SJSA1 (cell line): Measurements from ENCODE around the gene EMC6. TPM values are rescaled to one million over a fixed set of nuclear protein-coding genes. Genes with fewer than 3 reads are reported as not detected.

Experiments used
- DNase-seq, 2 experiments: peaks; one replicate each; pipeline ENCODE4 v3.0.0-alpha.2; 2015 to 2020; ENCODE audit warnings: low spot score in 2 of 2, low read depth in 1 of 2
- H3K27ac ChIP-seq: fragments of 250-450 bp; sonication (Bioruptor Pico); 2 replicates; pipeline ENCODE4 v1.5.1; 2020; ENCODE audit warnings: mild to moderate bottlenecking, moderate library complexity
- H3K27me3 ChIP-seq: fragments of 250-450 bp; sonication (Bioruptor Pico); replicated peaks from 2 replicates; pipeline ENCODE4 v1.5.1; 2020; ENCODE audit warnings: mild to moderate bottlenecking, moderate library complexity
- H3K36me3 ChIP-seq: fragments of 250-450 bp; sonication (Bioruptor Pico); 2 replicates; pipeline ENCODE4 v1.5.1; 2020; ENCODE audit warnings: mild to moderate bottlenecking
- H3K4me1 ChIP-seq: fragments of 250-450 bp; sonication (Bioruptor Pico); replicated peaks from 2 replicates; pipeline ENCODE4 v1.6.1; 2021; ENCODE audit warnings: mild to moderate bottlenecking
- H3K4me3 ChIP-seq: fragments of 250-450 bp; sonication (Bioruptor Pico); 2 replicates; pipeline ENCODE4 v1.5.1; 2020; ENCODE audit warnings: mild to moderate bottlenecking
- H3K9me3 ChIP-seq: fragments of 250-450 bp; sonication (Bioruptor Pico); replicated peaks from 2 replicates; pipeline ENCODE4 v1.5.1; 2020; ENCODE audit warnings: mild to moderate bottlenecking
- total RNA-seq: library from RNA; depleted of rRNA; stranded (reverse); fragments of >200 nt; shearing (Covaris generic); gene quantifications from 2 replicates; pipeline ENCODE4 v1.2.3, GENCODE V29; 2014; rRNA removed

EMC6 gene
- 21.5 and 34.3 TPM in 2 replicates for total RNA-seq

DNA sequence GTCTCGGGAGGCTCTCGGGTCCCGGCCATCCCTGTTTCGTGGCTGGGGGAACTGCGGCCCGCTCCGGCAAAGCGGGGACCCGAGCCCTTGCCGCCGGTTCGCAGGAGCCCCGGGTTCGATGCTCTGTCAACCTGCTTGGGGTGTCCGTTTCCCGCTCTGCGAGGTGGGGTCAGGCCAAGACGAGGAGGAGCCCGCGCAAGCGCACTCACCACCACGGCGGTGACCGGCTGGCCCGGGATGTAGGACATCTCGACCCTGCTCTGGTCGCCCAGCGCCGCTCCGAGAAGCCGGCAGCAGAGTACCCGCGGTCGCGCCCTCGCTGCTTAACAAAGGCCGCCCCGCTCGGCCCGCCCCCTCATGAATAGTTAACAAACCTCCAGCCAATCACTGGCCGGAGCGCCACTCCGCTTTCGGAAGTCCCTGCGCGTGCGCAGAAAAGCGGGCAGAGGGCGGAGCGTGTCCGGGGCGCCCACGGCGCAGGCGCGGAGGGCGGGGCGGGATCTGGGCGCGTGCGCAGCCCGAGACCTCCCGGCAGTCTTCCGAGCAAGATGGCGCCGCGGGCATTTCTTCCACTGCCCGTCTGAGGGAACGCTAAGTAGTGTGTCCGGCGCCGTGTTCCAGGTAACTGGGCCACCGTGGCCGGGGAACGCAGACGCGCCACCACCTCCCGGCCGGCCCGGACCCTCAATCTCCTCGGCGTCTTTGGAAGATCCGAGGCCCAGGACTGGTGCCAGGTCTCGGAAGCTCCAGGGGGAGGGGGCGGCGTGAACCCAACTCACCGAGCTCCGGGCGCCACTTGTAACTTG is at the start of gene EMC6, which contains the start of gene TAX1BP3:
TSS of gene EMC6 (plus strand) at position 534 of the 806 bp plus-strand sequence. CDS start 335 bp downstream, outside the sequence.
TSS of gene TAX1BP3 (minus strand) at position 300 of the 806 bp plus-strand sequence. CDS start at position 248, 52 bp downstream.
- H3K9me3 ChIP-seq: no peaks in the 10 kb centered on the region
- no peaks in the 10 kb centered on the region for H3K27me3 ChIP-seq
- DNase-seq: peak; percentile 98
- H3K36me3 ChIP-seq: peaks cover 65% of the 10 kb centered on the region
- H3K27ac ChIP-seq: peak within 1 kb of the TSS; percentile 95
- H3K4me3 ChIP-seq: peak within 1 kb of the TSS; percentile 90
- H3K4me1 ChIP-seq: peaks cover 17% of the 10 kb centered on the region

DNA sequence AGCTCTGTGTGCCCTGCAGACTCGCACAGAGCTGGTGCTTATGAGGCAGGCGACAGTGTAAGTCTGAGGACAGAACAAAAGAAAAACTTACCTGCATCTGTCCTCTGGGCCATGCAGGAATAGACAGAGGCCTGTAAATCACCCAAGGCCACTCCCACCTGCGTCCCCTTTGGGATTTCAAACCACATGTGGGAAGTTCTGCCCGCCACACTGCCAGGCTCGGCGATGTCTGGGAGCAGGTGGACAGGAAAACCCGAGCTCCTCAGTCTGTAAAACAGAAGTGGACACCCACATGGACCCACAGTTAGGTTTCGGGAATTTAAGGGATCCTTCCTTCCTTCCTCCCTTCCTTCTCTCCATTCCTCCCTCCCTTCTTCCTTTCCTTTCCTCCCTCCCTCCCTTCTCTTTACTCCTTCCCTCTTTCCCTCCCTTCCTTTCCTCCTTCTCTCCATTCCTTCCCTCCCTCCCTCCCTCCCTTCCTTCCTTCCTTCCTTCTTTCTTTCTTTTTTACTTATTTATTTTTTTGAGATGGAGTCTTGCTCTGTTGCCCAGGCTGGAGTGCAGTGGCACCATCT is 47.4 kb upstream of the EMC6 start:
- peaks cover 46% of the 10 kb centered on the region for H3K36me3 ChIP-seq
- no peak for DNase-seq
- H3K27me3 ChIP-seq: no peaks in the 10 kb centered on the region
- H3K4me3 ChIP-seq: no peak overlapping the region
- H3K27ac ChIP-seq: no peak overlapping the region
- H3K4me1 ChIP-seq: no peaks in the 10 kb centered on the region
- no peaks in the 10 kb centered on the region for H3K9me3 ChIP-seq

DNA sequence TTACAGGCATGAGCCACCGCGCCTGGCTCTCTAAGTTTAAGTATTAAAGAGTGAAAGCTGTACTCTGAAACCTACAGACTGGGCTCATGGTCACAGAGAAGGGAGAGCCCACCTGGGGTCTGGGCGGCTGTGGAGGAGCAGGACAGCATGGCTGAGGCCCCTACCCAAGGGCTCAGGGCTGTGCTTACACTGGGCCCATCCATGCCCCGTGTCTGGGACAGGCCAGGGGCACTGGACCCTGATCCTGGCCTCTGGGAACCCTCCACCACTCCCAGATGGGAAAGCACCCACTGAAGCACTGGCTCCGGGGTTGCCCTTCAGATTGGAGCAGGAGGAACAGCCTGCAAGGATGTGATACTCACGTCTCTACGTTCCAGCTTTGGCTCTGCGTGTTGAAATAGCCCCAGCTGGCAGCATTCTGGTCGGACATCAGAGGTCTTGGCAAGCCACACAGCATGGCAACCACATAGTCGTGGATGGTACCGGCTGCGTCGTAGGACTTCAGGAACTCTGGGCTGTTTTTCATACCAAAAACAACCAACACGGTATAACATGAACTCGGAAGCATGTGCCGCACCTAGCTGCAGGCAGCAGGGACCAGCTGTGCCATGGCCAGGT is 45.5 kb upstream of the EMC6 start:
- Histone ChIP-seq H3K27ac (no peak overlapping the region), H3K9me3 (no peaks in the 10 kb centered on the region)
- no peak for DNase-seq

DNA sequence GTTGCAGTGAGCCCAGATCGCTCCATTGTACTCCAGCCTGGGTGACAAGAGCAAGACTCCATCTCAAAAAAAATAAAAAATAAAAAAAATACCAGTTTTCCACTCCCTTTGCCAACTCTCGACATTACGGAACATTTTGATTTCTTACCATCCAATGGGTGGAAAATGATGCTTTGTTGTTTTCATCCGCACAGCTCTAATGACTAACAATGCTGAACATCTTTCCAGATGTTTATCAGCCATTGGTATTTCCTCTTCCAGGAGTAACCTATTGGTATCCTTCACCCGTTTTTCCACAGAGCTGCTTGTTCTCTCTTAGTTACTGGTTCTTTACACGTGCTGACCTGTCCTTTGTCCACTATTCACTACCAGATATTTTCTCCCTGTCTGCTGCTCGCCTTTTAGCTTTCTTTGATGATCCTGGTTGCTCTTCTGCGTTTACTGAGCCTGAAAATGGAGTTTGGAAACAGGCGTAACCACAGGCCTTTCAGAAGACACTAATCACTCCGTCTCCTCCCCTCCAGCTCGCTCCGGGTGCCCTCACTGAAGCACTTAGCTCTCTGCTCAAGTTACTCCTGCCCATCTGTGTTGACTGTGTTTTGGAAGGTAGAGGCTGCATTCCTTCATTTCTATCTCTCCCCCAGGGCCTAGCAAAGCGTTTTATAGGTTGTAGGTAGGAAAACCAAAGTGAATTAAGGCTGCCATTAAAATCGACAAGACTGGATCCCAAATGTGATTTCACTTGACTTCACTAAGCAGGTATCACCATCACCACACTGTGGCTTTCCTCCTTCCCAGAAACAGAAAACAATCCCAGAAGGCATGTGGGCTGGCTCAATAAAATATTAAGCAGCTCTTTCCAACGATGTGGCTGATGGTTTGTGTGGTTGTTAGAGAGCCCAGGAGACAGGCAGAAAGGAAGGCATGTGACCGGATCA is 41.5 kb upstream of the EMC6 start:
- no peak overlapping the region for H3K27ac ChIP-seq
- H3K36me3 ChIP-seq: peaks cover 39% of the 10 kb centered on the region
- H3K4me1 ChIP-seq: no peaks in the 10 kb centered on the region
- H3K27me3 ChIP-seq: no peaks in the 10 kb centered on the region
- no peak overlapping the region for H3K4me3 ChIP-seq
- DNase-seq: no peak
- no peaks in the 10 kb centered on the region for H3K9me3 ChIP-seq

More for the DNA sequence above, 45.5 kb upstream of the EMC6 start:
- H3K27me3 ChIP-seq: no peaks in the 10 kb centered on the region
- H3K4me3 ChIP-seq: no peak overlapping the region
- peaks cover 40% of the 10 kb centered on the region for H3K36me3 ChIP-seq
- H3K4me1 ChIP-seq: no peaks in the 10 kb centered on the region

DNA sequence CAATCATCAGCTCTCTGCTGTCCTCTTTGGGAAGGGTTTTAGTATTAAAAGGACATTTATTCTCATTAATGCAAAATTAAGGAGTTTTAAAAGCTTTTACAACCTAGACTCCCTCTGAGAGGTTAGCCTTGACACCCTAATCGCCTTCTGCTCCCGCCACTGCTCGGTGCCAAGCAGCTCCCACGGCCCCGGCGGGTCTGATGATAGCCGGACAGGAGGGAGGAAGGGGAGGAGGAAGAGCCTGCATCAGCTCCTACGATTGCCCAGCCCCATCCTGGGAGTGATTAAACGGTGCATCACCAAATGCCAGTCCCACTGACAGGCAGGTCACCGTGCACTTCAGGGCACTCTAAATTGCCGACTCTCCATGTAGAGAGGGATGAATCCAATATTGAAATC is 40.8 kb upstream of the EMC6 start:
- H3K4me1 ChIP-seq: no peaks in the 10 kb centered on the region
- peaks cover 36% of the 10 kb centered on the region for H3K36me3 ChIP-seq
- no peak overlapping the region for H3K27ac ChIP-seq
- no peak overlapping the region for H3K4me3 ChIP-seq
- no peaks in the 10 kb centered on the region for H3K27me3 ChIP-seq
- DNase-seq: no peak
- no peaks in the 10 kb centered on the region for H3K9me3 ChIP-seq

DNA sequence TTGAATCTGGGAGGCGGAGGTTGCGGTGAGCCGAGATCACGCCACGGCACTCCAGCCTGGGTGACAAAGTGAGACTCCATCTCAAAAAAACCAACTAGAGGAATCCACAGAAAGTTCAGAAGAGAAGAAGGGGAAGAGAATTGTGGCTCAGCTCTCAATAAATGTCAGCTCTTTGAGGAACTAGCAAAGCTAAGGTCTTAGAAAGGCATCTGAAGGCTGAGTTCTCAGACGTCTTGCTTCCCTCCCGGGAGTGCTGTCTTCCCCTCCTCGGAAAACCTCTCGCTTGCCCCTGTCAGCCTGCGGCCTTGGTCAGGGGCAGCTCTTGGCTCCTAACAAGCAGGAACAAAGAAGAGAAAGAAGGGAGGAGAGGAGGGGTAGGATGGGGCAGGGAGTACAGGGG is 37.8 kb upstream of the EMC6 start:
- Histone ChIP-seq H3K4me3 (no peak overlapping the region), H3K9me3 (no peaks in the 10 kb centered on the region), H3K27me3 (no peaks in the 10 kb centered on the region), H3K27ac (no peak overlapping the region), H3K36me3 (peaks cover 19% of the 10 kb centered on the region), H3K4me1 (peaks cover 10% of the 10 kb centered on the region)
- no peak for DNase-seq

DNA sequence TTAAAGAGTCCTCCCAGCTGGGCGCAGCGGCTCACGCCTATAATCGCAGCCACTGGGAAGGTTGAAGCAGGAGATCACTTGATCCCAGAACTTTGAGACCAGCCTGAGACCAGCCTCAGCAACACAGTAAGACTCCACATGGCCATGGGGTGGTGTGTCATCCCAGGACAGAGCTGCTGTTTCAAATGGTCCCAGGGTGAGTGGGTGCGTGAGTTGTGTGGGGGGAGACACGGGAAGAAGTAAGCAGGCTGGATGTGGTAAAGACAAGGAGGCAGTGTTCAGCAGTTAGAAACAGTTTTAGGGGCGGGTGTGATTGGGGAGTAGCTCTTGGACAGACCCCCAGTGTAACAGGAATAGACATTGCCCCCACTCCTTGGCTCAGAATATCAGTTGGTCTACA is 36.3 kb upstream of the EMC6 start:
- no peaks in the 10 kb centered on the region; the same call in 1 of the 2 replicates for H3K9me3 ChIP-seq
- peaks cover 17% of the 10 kb centered on the region for H3K4me1 ChIP-seq
- DNase-seq: no peak
- H3K36me3 ChIP-seq: peaks cover 23% of the 10 kb centered on the region
- H3K4me3 ChIP-seq: no peak overlapping the region
- no peak overlapping the region for H3K27ac ChIP-seq
- H3K27me3 ChIP-seq: no peaks in the 10 kb centered on the region

DNA sequence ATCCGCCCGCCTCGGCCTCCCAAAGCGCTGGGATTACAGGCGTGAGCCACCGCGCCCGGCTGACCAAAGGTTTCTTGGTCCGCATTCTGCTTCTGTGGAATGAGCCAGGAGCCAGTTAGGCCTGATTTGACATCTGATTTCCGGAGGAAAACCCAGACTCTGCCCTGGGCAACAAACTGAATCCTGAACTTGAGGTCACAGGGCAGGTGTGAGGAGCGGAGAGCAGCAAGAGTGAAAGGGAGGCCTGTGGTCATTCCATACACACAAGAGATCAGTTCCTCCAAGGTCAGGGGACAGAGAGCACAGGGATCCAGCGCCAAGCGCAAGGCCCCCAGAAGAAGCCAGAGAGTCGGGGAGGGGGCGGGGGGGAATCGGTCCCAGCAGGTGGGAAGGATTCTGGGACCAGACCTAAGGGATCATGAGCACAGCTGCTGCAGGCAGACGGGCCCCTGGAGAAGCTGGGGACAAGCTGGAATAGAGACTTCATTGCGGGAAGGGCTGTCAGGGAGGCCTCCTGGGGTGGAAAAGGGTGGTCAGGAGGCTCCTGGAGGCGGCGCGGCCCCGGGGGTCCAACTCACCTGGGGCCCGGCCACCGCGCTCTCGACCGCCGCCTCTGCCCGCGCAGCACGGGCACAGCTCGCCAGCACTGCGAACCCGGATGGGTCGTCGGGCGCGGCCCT is 33.0 kb upstream of the EMC6 start:
- H3K36me3 ChIP-seq: peaks cover 11% of the 10 kb centered on the region; the same call in 1 of the 2 replicates

DNA sequence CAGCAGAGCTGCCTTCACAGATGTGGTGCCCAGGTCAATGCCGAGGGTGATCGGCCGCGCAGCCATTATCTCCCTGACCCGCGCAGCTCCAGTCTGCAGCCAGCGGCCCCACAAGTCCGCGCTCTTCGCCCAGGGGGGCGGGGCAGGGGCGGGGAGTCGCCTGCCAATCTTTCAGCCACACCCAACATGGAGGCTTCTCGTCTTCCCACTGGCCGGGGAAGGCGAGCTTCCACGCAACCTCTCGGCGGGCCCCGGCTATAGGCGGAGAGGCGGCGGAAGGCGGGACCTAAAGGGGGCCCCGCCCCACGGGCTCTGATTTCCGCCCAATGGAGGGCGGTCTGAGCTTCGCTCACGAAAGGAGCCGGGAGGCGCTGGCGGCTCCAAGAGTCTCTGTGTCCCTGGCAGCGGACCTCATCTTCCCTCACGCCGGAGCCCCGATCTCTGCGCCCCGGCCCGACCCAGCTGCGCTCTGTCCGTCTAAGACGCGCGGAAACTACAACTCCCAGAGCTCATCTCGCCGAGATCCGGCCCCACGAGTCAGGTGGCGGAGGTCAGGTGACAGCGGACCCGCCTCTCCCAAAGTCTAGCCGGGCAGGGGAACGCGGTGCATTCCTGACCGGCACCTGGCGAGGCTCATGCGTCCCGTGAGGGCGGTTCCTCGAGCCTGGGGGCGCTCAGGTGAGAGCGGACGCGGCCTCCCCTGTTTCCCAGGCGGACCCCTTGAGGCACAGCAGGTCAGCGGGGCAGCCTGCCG is 32.3 kb upstream of the EMC6 start, which contains the start of the genes CTNS and SHPK:
TSS of gene CTNS (plus strand) at position 607 of the 754 bp plus-strand sequence. CDS start 3,447 bp downstream, outside the sequence.
TSS of gene SHPK (minus strand) at position 97 of the 754 bp plus-strand sequence. CDS start at position 66, 31 bp downstream.
- Histone ChIP-seq H3K4me1 (peaks cover 22% of the 10 kb centered on the region), H3K27me3 (no peaks in the 10 kb centered on the region), H3K4me3 (peak within 1 kb of the TSS; percentile 80), H3K27ac (peak within 1 kb of the TSS; percentile 93), H3K36me3 (peaks cover 11% of the 10 kb centered on the region; the same call in 1 of the 2 replicates), H3K9me3 (no peaks in the 10 kb centered on the region; the same call in 1 of the 2 replicates)
- DNase-seq: peak; percentile 96 to 98

More for the DNA sequence above, 33.0 kb upstream of the EMC6 start:
- Histone ChIP-seq H3K27me3 (no peaks in the 10 kb centered on the region), H3K4me3 (peak overlapping the region; percentile 80), H3K9me3 (no peaks in the 10 kb centered on the region; the same call in 1 of the 2 replicates), H3K4me1 (peaks cover 22% of the 10 kb centered on the region), H3K27ac (no peak overlapping the region)
- no peak for DNase-seq

DNA sequence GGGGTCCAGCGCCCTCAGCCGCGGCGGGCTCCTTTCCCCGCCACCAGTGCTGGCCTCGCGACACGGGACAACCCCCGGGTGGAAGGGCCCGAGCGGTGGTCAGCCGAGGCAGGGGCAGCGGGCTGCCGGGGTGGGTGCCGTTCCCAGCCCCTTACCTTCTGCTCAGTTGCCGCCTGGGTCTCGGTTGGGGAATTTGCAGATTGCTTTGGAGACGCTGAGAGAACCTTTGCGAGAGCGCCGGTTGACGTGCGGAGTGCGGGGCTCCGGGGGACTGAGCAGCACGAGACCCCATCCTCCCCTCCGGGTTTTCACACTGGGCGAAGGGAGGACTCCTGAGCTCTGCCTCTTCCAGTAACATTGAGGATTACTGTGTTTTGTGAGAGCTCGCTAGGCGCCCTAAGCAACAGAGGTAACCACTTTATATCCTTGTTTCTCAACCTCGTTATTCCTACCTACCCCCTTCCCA is 31.7 kb upstream of the EMC6 start:
- Histone ChIP-seq H3K27ac (0 out of 2 replicates have a peak overlapping the region, but pooled peaks have one; percentile 93), H3K27me3 (no peaks in the 10 kb centered on the region), H3K4me1 (peaks cover 22% of the 10 kb centered on the region), H3K9me3 (no peaks in the 10 kb centered on the region; the same call in 1 of the 2 replicates), H3K36me3 (peaks cover 11% of the 10 kb centered on the region; the same call in 1 of the 2 replicates), H3K4me3 (peak overlapping the region; percentile 80)
- DNase-seq: no peak

DNA sequence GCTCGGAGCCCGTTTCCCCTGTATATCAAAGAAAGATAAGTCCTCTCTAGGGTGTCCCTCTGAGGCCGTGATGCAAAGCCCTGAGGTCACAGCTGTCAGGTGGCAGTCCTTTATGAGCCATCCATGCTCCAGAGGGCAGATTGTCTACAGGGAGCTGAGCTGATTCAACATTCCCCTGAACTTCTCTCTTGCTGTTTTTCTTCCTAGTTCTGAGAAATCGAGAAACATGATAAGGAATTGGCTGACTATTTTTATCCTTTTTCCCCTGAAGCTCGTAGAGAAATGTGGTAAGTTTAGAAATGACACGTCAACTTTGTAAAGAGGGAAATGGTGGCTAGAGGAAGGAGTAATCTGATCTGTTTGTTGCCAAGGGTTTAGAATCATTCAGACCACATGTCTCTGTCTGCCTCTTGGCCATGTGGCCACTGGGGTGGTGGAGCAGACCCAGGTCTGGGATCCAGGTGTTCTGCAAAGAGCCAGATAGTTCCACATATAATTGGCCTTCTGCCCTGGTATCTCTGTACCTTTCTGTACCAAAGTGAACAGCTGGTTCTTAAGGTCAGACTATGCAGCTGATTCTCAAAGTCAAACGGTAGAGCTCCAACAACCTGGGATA is 28.5 kb upstream of the EMC6 start:
- no peak overlapping the region for H3K27ac ChIP-seq
- H3K9me3 ChIP-seq: no peaks in the 10 kb centered on the region; the same call in 1 of the 2 replicates
- no peak for DNase-seq
- peaks cover 17% of the 10 kb centered on the region for H3K4me1 ChIP-seq
- no peaks in the 10 kb centered on the region for H3K27me3 ChIP-seq
- H3K4me3 ChIP-seq: no peak overlapping the region
- peaks cover 16% of the 10 kb centered on the region for H3K36me3 ChIP-seq
